H4 (cell line): ENCODE data around the gene CDYL. TPM values are rescaled to one million over a fixed set of nuclear protein-coding genes. Genes with fewer than 3 reads are reported as not detected.
"Not testable (repeated sequence)": the region's sequence is repeated elsewhere in the genome, so short reads cannot be mapped to it uniquely, and the experiment has no call there.

Source experiments
- DNase-seq: peaks from one replicate; pipeline ENCODE4 v3.0.0-alpha.2; 2015; ENCODE audit warnings: low spot score
- total RNA-seq: library from RNA; depleted of rRNA; stranded (reverse); fragments of >200 nt; shearing (Covaris generic); gene quantifications from 2 replicates; pipeline ENCODE4 v1.2.3, GENCODE V29; 2014; rRNA removed

Gene CDYL
- total RNA-seq, 1 experiment from 2014 or later = 16.0 TPM

DNA sequence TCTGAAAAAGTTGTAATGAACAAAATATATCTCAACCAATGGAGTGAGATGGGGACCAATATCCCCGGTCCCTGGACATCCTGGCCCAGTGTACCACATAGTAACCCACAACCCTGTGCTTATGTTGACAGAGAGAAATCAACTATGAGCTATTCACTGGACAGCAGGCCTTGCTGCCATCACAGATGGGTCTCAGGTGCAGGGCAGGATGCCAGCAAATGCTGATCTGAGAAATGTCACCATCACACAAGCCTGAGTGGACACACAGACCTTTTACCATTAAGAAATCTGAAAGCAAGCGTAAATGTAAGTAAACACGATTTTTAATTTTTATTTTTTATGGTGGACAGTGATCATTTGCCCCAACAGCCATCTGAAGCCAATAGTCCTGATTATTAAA, 218.5 kb downstream of the CDYL start:
- DNase-seq = no peak

GRCh38 chr6:4997862-4998261, 221.7 kb downstream of the CDYL start:
- DNase-seq = no peak

- no peak for DNase-seq
Measured at GRCh38 chr6:4999586-4999985, 223.4 kb downstream of the CDYL start.

DNA sequence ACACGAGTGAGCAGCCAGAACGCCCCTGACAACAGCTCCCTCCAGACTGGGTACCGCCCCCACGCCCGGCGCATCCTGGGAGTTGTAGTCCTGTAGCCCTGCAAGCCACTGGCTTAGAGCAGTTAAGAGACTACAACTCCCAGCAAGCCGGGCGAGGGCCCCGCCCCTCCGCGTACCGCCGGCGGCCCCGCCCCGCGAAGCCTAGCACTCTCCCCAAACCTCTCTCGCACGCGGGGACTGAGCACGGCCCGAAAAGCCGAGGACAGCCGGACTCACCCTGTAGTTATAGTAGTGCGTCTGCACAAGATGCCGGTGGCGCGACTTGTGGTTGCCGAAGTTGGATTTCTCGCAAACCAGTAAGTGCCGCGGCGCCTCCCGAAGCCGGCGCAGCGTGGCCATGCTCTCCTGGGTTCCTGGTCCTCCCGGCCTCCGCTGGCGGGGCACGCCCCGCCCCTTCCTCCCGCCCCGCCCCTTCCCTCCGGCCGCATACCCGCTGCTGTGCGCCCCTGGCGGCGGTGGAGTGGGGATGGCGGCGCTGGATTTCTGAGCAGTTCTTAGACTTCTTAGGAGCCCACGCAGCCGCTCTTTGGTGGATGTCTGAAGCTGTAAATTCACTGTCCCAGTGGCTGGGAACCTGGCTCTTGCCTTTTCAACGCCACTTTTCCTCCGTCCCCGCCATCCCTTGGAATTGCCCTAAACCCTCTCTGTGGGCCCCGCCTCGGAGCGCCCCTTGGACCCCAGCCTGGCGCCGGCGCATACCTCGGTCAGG, 227.6 kb downstream of the CDYL start, which contains the start of gene RPP40:
Gene RPP40 (minus strand): TSS at position 434 of the 769 bp plus-strand sequence. CDS start 35 bp downstream, at position 399.
- DNase-seq = peak; percentile 94

DNA sequence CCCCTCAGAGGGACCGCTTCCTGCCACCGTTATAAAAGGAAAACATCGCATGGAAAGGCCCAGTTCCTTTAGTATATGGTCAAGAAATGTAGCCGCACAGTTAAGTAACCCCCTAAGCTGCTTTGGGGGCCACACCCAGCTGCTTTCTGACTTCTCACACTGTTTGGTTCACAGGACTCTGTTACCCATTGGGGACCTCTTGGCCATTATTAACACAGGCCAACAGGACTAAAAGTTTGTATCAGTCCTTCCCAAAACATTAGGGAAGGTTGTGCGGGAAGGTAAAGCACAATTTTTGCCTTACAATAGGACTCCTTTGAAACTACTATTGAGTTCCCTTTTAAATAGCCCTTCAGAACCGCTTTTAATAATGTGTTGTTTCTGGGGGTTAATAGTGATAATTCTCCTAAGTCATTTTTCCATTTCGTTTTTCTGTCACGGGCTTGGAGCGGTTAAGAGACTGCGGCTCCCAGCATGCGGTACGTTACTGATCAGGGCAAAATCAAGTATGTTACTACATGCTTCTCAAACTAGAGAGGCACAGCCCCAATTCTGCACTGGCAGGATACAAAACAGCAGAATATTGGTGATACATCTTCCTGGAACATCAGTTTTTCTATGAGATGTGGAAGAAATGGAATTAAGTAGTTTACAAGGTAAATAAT, 228.3 kb downstream of the CDYL start:
- no peak for DNase-seq

GRCh38 chr6:5005038-5005433, 228.8 kb downstream of the CDYL start:
- DNase-seq = not testable (repeated sequence)

Other genes starting within 250 kb of the CDYL start
- 43.2 and 63.1 TPM in 2 replicates for gene RPP40, start 227.6 kb downstream of the CDYL start, total RNA-seq